HG02973 (cell line): ENCODE data around the gene FAM13C.
"Not testable (repeated sequence)": the region's sequence is repeated elsewhere in the genome, so short reads cannot be mapped to it uniquely, and the experiment has no call there.

ENCODE experiments used
- ATAC-seq: cut with Tn5 transposase; IDR thresholded peaks from one replicate; pipeline ENCODE4 v1.9.1; 2021; ENCODE audit warnings: moderate library complexity; ENCODE audit not compliant: unreplicated experiment

FAM13C gene

GRCh38 chr10:59362144-59362958 is at the start of gene FAM13C:
TSS of gene FAM13C (minus strand) at chr10:59362549. CDS start at chr10:59362460, 89 bp downstream.
- no peak for ATAC-seq

- ATAC-seq, result no peak
Observed at GRCh38 chr10:59405235-59405634, 42.9 kb upstream of the FAM13C start.

GRCh38 chr10:59400214-59400613 is 37.9 kb upstream of the FAM13C start:
- no peak for ATAC-seq

DNA sequence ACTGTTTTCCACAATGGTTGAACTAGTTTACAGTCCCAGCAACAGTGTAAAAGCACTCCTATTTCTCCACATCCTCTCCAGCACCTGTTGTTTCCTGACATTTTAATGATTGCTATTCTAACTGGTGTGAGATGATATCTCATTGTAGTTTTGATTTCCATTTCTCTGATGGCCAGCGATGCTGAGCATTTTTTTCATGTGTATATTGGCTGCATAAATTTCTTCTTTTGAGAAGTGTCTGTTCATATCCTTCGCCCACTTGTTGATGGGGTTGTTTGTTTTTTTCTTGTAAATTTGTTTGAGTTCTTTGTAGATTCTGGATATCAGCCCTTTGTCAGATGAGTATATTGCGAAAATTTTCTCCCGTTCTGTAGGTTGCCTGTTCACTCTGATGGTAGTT is 37.0 kb upstream of the FAM13C start:
- not testable (repeated sequence) for ATAC-seq

- ATAC-seq, result no peak
Observed at GRCh38 chr10:59397961-59398360, 35.6 kb upstream of the FAM13C start.

DNA sequence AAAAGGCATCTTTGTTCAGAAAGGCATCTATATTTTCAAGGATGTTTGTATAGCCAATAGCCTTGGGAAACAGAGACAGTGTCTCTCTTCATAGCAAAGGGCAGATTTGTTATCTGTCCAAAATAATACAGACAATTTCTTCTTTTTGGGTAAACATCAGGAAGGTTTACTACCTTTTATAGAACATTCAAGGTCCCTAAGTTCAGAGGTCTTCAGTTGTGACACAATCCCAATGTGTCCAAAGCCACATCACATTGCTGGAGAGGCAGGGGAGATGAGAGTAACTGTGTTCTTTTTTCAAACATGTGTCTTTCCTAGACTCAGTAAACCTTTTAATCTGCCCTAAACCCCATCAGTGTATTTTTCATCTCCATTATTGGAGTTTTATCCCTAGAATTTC is 33.6 kb upstream of the FAM13C start:
- no peak for ATAC-seq

GRCh38 chr10:59393349-59393748 is 31.0 kb upstream of the FAM13C start:
- ATAC-seq, result no peak

GRCh38 chr10:59391060-59391459 is 28.7 kb upstream of the FAM13C start:
- no peak for ATAC-seq

DNA sequence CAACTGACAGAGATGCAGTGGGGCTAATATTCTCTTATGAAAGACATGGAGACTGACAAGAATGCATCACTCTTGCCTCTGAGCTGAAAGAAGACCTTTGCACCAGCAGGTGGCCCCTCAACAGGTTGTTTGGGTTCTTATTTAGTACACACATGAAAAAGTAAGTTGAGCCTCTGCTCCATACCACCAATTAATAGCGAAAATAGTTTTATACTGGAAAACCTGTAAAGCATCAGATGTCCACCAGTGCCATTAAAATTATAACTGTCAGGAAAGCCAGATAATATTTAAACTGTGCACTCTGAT is 26.3 kb upstream of the FAM13C start:
- no peak for ATAC-seq

DNA sequence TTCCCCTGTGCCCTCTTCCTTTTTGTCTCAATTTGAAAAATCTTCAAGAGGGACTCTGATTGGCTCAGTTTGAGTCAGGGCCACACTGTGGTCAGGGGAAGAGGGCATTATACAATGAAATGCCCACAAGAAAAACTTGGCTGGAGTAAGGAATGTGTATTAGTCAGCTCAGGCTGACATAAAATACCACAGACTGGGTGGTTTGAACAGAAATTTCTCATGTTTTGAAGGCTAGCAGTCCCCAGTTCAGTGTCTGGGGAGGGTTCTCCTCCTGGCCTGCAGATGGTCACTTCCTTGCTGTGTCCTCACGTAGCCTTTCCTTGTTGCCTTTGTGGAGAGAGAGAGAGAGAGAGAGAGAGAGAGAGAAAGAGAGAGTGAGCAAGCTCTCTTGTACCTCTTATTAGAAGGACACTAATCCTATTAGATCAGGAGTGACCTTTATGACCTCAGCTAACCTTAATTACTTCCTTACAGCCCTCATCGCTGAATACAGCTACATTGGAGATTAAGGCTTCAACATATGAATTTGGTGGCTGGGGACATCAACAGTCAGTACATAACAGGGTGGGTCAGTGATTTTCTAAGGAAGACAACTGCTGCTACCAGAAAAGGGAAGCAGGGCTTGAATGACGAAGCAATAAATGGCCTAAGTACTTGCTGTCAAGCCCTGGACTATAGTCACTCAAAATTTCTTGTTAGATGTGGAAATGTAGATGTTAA is 25.8 kb upstream of the FAM13C start:
- ATAC-seq, result no peak

DNA sequence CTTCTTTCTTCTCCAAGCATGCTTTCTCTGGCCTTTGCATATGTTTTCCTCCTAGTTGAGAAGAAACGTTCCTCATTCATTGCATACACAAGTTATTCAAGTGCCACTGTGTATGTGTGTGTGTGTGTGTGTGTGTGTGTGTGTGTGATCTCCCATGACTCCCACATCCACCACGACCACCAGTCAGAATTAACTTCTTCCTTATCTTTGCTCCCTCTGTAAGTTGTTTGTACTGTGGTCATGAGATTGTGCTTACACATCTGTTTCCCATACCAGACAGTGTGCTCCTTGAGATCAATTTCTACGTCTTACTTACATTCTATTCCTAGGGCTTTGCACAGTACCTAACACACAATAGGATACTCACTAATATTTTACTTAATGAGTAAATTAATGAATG is 22.4 kb upstream of the FAM13C start:
- ATAC-seq, result no peak

- ATAC-seq, result no peak
Observed at GRCh38 chr10:59383908-59384307, 21.6 kb upstream of the FAM13C start.

- ATAC-seq, result no peak
Observed at GRCh38 chr10:59383436-59383835, 21.1 kb upstream of the FAM13C start.

DNA sequence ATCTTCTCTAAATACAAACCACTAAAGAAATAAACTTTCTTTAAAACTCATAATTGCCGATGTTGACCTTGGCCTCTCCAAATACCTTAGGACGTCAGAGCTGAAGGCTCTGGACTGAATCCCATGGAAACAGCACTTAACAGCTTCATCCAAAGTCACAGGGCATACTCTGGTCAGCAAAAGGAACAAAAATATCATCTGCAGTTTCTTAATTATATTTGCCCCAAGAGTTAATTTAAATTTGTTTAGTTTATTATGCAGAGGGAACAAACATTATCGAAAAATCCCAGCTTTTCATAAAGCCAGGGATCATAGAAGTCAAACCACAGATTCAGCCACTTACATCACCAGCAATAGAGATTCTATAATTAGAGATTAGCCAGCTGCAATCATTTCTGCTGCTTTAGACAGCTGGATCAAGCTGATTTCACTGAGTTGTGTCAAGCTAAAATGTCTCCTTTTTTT is 20.5 kb upstream of the FAM13C start:
- no peak for ATAC-seq

GRCh38 chr10:59381687-59382086 is 19.3 kb upstream of the FAM13C start:
- no peak for ATAC-seq

DNA sequence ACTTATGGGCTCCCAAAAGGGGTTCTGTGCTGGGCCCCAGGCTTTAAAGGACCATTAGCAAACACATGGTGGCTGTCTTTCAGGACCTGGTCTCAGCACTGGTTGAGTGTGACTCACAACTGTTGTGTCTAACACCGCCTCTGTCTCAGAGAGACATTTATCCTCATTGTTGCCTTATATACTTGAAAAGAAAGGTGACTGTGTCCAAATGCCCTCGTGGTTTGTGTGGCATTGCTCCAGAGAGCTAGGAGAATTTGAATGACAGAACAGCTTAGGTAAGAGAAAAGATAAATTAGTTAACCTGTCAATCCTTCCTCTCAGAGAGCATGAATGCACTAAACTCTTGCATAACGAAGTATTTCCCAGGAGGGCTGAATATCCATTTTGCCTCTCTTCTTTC is 14.5 kb upstream of the FAM13C start:
- no peak for ATAC-seq

DNA sequence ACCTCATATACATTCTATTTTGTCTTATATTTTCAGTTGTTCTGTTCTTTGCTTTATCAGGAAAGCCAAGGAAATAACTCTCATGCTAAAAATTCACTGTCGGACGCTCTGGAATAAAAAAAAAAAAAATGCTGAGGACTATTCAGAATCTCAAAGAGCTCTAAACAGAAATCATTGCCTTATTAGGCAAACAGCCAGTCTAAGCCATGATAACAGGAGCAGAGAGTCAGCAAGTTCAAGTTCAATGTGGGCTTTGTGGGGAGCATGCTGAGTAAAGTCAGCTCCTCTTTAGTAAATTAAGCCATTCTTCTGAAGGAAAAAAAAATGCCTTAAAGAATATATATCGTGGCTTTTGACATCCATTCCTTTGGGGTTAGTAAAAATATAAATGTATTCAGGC is 13.6 kb upstream of the FAM13C start:
- ATAC-seq, result no peak

DNA sequence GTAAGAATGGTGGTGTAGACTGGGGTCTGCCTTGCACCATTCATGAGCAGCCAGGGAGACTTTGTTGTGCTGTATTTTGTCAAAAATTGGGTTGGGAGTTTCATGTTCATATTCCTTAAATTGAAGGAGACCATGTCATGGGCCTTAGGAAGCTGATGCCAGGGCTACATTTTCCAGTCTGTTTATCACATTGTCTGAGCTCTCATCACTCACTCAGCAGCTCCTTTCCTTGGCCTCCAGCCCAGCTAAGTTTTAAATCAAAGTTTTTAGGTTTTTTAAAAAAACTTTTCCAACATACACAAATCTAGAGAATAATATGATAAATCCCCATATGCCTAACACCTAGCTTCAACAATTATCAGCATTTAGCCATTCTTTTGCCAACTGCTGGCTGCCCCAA is 12.6 kb upstream of the FAM13C start:
- ATAC-seq, result no peak

- no peak for ATAC-seq
Observed at GRCh38 chr10:59373071-59373470, 10.7 kb upstream of the FAM13C start.

DNA sequence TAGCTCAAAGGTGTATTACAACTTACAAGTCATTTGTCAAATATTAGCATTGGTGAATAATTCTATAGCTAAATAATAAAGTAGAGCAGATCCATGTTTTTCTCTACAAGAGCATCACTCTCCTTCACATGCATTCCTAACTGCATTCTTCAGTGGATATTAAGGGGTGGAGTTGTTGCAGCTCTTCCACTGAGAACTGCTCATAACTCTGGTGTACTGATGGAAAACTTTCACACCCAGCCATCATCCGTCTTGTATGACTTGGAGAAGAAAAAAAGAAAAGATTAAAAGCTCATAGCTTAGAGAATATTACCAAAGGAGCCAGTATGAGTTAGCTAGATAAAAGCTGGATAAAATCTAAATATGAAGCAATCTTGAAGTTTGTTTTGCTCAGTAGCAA is 10.2 kb upstream of the FAM13C start:
- ATAC-seq, result no peak

DNA sequence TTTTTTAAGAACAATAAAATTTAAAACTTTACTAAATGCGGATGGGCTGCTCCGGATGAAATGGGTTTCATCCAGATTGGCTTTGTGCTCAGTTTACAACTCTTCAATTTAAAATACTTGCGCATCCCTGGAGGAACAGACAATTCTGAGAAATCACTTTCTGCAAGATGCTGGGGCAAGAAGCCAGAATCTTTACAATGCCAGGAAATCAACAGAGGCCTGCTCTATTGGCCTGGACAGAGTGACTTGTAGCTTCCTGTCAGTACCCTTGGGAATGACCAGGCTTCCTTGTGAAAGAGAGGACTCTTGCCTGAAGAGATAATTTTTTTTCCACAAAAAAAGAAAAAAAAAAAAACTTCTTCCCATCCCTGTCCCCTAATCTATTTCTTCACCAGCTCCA is 3.9 kb upstream of the FAM13C start:
- no peak for ATAC-seq

- ATAC-seq, result no peak
Observed at GRCh38 chr10:59363446-59363958, 1.2 kb upstream of the FAM13C start.
